Activated T-cell treated with anti-CD3 and anti-CD28 coated beads, Interleukin-2, amount 50 U/mL, for 4 hours (primary cell): ENCODE measurements around the gene SNCG. TPM values are rescaled to one million over a fixed set of nuclear protein-coding genes. Genes with fewer than 3 reads are reported as not detected.
A peak's percentile ranks its signal among the peaks of the same experiment; 100 is the strongest.
"Not testable (repeated sequence)": the region's sequence is repeated elsewhere in the genome, so short reads cannot be mapped to it uniquely, and the experiment has no call there.

Experiments used
- ATAC-seq, 2 donors: fragments of 200-7000 bp; cut with Tn5 transposase; one replicate each; pipeline ENCODE4 v1.10.0; 2021
- DNase-seq: peaks from one replicate; pipeline ENCODE4 v3.0.0-alpha.2; 2020
- H3K27me3 Mint-ChIP-seq: one replicate; pipeline ENCODE4 v1.8.0; 2021; ENCODE audit warnings: low read depth, mixed read lengths
- H3K36me3 Mint-ChIP-seq: one replicate; pipeline ENCODE4 v1.8.0; 2022; ENCODE audit warnings: mixed read lengths; ENCODE audit not compliant: insufficient read depth
- H3K4me1 Mint-ChIP-seq: one replicate; pipeline ENCODE4 v1.8.0; 2021; ENCODE audit warnings: low read depth, mixed read lengths
- H3K4me3 Mint-ChIP-seq: one replicate; pipeline ENCODE4 v1.8.0; 2021; ENCODE audit warnings: mild to moderate bottlenecking, moderate library complexity, mixed read lengths
- H3K9me3 Mint-ChIP-seq: one replicate; pipeline ENCODE4 v1.8.0; 2021; ENCODE audit warnings: mixed read lengths
- total RNA-seq, 3 donors: library from RNA; stranded (reverse); gene quantifications; one replicate each; pipeline ENCODE4 v1.2.1, GENCODE V29; 2021

SNCG gene
- total RNA-seq, 3 donors from 2014 or later = 0.63 TPM; not detected in 2

GRCh38 chr10:86971232-86971991 is 13.0 kb downstream of the SNCG start:
- H3K9me3 Mint-ChIP-seq = no peaks in the 10 kb centered on the region
- H3K27me3 Mint-ChIP-seq = no peaks in the 10 kb centered on the region
- ATAC-seq = peak; percentile 85 to 86
- peak overlapping the region; percentile 81 for H3K4me3 Mint-ChIP-seq
- H3K36me3 Mint-ChIP-seq = no peaks in the 10 kb centered on the region
- DNase-seq = peak; percentile 87
- H3K4me1 Mint-ChIP-seq = peaks cover 27% of the 10 kb centered on the region

- H3K9me3 Mint-ChIP-seq = no peaks in the 10 kb centered on the region
- H3K4me3 Mint-ChIP-seq = peak overlapping the region; percentile 45
- H3K27me3 Mint-ChIP-seq = no peaks in the 10 kb centered on the region
- peaks cover 24% of the 10 kb centered on the region for H3K4me1 Mint-ChIP-seq
- ATAC-seq = no peak
- H3K36me3 Mint-ChIP-seq = no peaks in the 10 kb centered on the region
- no peak for DNase-seq
Observed at GRCh38 chr10:86972613-86973380, 14.4 kb downstream of the SNCG start.

GRCh38 chr10:86974484-86974883 is 16.1 kb downstream of the SNCG start:
- Mint-ChIP-seq H3K4me3 (no peak overlapping the region), H3K9me3 (no peaks in the 10 kb centered on the region), H3K27me3 (no peaks in the 10 kb centered on the region), H3K4me1 (peaks cover 18% of the 10 kb centered on the region), H3K36me3 (no peaks in the 10 kb centered on the region)
- DNase-seq (no peak), ATAC-seq (no peak)

GRCh38 chr10:86976362-86977056 is 18.1 kb downstream of the SNCG start:
- Mint-ChIP-seq H3K36me3 (no peaks in the 10 kb centered on the region), H3K27me3 (no peaks in the 10 kb centered on the region), H3K4me1 (peaks cover 11% of the 10 kb centered on the region), H3K9me3 (no peaks in the 10 kb centered on the region), H3K4me3 (no peak overlapping the region)
- ATAC-seq (no peak), DNase-seq (no peak)

- H3K36me3 Mint-ChIP-seq, H3K9me3 Mint-ChIP-seq, H3K4me3 Mint-ChIP-seq, H3K27me3 Mint-ChIP-seq, ATAC-seq, H3K4me1 Mint-ChIP-seq, DNase-seq: not testable (repeated sequence)
Observed at GRCh38 chr10:86978457-86978856, 20.1 kb downstream of the SNCG start.

GRCh38 chr10:86979296-86979818 is 21.0 kb downstream of the SNCG start:
- Mint-ChIP-seq H3K9me3 (no peaks in the 10 kb centered on the region), H3K36me3 (no peaks in the 10 kb centered on the region), H3K27me3 (no peaks in the 10 kb centered on the region), H3K4me1 (no peaks in the 10 kb centered on the region), H3K4me3 (no peak overlapping the region)
- ATAC-seq = no peak
- DNase-seq = no peak

GRCh38 chr10:86979977-86980448 is 21.6 kb downstream of the SNCG start:
- Mint-ChIP-seq H3K36me3 (no peaks in the 10 kb centered on the region), H3K4me3 (no peak overlapping the region), H3K9me3 (no peaks in the 10 kb centered on the region), H3K4me1 (no peaks in the 10 kb centered on the region), H3K27me3 (no peaks in the 10 kb centered on the region)
- DNase-seq (no peak), ATAC-seq (no peak)

- not testable (repeated sequence) for ATAC-seq, DNase-seq, H3K27me3 Mint-ChIP-seq, H3K4me3 Mint-ChIP-seq, H3K4me1 Mint-ChIP-seq, H3K36me3 Mint-ChIP-seq, H3K9me3 Mint-ChIP-seq
Observed at GRCh38 chr10:86981020-86981419, 22.6 kb downstream of the SNCG start.

GRCh38 chr10:86981716-86982115 is 23.3 kb downstream of the SNCG start:
- Mint-ChIP-seq H3K4me3 (no peak overlapping the region), H3K36me3 (no peaks in the 10 kb centered on the region), H3K27me3 (no peaks in the 10 kb centered on the region), H3K9me3 (no peaks in the 10 kb centered on the region), H3K4me1 (no peaks in the 10 kb centered on the region)
- DNase-seq (no peak), ATAC-seq (no peak)

GRCh38 chr10:86984498-86984897 is 26.1 kb downstream of the SNCG start:
- ATAC-seq = not testable (repeated sequence)

GRCh38 chr10:86988520-86988919 is 30.1 kb downstream of the SNCG start:
- H3K36me3 Mint-ChIP-seq = no peaks in the 10 kb centered on the region
- no peaks in the 10 kb centered on the region for H3K4me1 Mint-ChIP-seq
- no peaks in the 10 kb centered on the region for H3K9me3 Mint-ChIP-seq
- no peak for DNase-seq
- ATAC-seq = no peak
- peaks cover 15% of the 10 kb centered on the region for H3K27me3 Mint-ChIP-seq
- H3K4me3 Mint-ChIP-seq = no peak overlapping the region

More at GRCh38 chr10:86984498-86984897, 26.1 kb downstream of the SNCG start:
- H3K4me1 Mint-ChIP-seq, H3K36me3 Mint-ChIP-seq, H3K9me3 Mint-ChIP-seq, H3K27me3 Mint-ChIP-seq, DNase-seq, H3K4me3 Mint-ChIP-seq: not testable (repeated sequence)

GRCh38 chr10:86991362-86991761 is 33.0 kb downstream of the SNCG start:
- peaks cover 15% of the 10 kb centered on the region for H3K27me3 Mint-ChIP-seq
- H3K4me3 Mint-ChIP-seq, H3K36me3 Mint-ChIP-seq, ATAC-seq, DNase-seq, H3K4me1 Mint-ChIP-seq, H3K9me3 Mint-ChIP-seq: not testable (repeated sequence)

GRCh38 chr10:86992456-86992855 is 34.1 kb downstream of the SNCG start:
- no peaks in the 10 kb centered on the region for H3K9me3 Mint-ChIP-seq
- ATAC-seq (no peak), DNase-seq (no peak)
- H3K4me3 Mint-ChIP-seq = no peak overlapping the region
- no peaks in the 10 kb centered on the region for H3K4me1 Mint-ChIP-seq
- no peaks in the 10 kb centered on the region for H3K36me3 Mint-ChIP-seq
- peaks cover 15% of the 10 kb centered on the region for H3K27me3 Mint-ChIP-seq

- ATAC-seq (no peak), DNase-seq (no peak)
- H3K36me3 Mint-ChIP-seq = no peaks in the 10 kb centered on the region
- H3K27me3 Mint-ChIP-seq = peaks cover 15% of the 10 kb centered on the region
- H3K9me3 Mint-ChIP-seq = no peaks in the 10 kb centered on the region
- no peaks in the 10 kb centered on the region for H3K4me1 Mint-ChIP-seq
- H3K4me3 Mint-ChIP-seq = no peak overlapping the region
Observed at GRCh38 chr10:86992929-86993328, 34.5 kb downstream of the SNCG start.
